Neural cell (in vitro differentiated cells): ENCODE measurements around the gene PARD3B. TPM values are rescaled to one million over a fixed set of nuclear protein-coding genes. Genes with fewer than 3 reads are reported as not detected.

ENCODE experiments used
- H2AFZ ChIP-seq: fragments of 200-600, 300-800 bp; sonication (generic), shearing (Covaris generic); 2 replicates; pipeline ENCODE4 v1.6.0; 2014; ENCODE audit warnings: low read depth, mild to moderate bottlenecking, antibody characterized with exemption, low read length, moderate library complexity
- H3F3A ChIP-seq: fragments of 200-600 bp; shearing (Covaris generic); 2 replicates; pipeline ENCODE4 v1.6.1; 2016; ENCODE audit warnings: mild to moderate bottlenecking, moderate library complexity, mixed read lengths, antibody characterized with exemption, low read length; ENCODE audit not compliant: insufficient read depth, poor library complexity, severe bottlenecking
- H3K27ac ChIP-seq: fragments of 200-600, 300-800 bp; sonication (generic), shearing (Covaris generic); 2 replicates; pipeline ENCODE4 v1.5.1; 2014; ENCODE audit warnings: mild to moderate bottlenecking, low read length, moderate library complexity
- H3K27me3 ChIP-seq: fragments of 300-800, 200-600 bp; sonication (generic), shearing (Covaris generic); 2 replicates; pipeline ENCODE4 v1.6.0; 2014; ENCODE audit warnings: mild to moderate bottlenecking, low read depth, low read length, moderate library complexity; ENCODE audit not compliant: insufficient read depth
- H3K36me3 ChIP-seq: fragments of 300-800, 200-600 bp; sonication (generic), shearing (Covaris generic); 2 replicates; pipeline ENCODE4 v1.5.1; 2014; ENCODE audit warnings: mild to moderate bottlenecking, antibody characterized with exemption, low read length, moderate library complexity; ENCODE audit not compliant: insufficient read depth
- H3K4me2 ChIP-seq: fragments of 300-800, 200-600 bp; sonication (generic), shearing (Covaris generic); 2 replicates; pipeline ENCODE4 v1.6.0; 2014; ENCODE audit warnings: mild to moderate bottlenecking, low read length
- H3K4me3 ChIP-seq: fragments of 300-800, 200-600 bp; sonication (generic), shearing (Covaris generic); 2 replicates; pipeline ENCODE4 v1.5.1; 2014; ENCODE audit warnings: mild to moderate bottlenecking, low read length, moderate library complexity
- H3K79me2 ChIP-seq: fragments of 200-600 bp; shearing (Covaris generic); replicated peaks from 2 replicates; pipeline ENCODE4 v1.6.0; 2014; ENCODE audit warnings: mild to moderate bottlenecking, low read length, moderate library complexity; ENCODE audit not compliant: insufficient read depth
- H3K9ac ChIP-seq: fragments of 300-800, 200-600 bp; sonication (generic), shearing (Covaris generic); 2 replicates; pipeline ENCODE4 v1.6.1; 2016; ENCODE audit warnings: mild to moderate bottlenecking, low read length, mixed read lengths
- H3K9me2 ChIP-seq: fragments of 200-600 bp; shearing (Covaris generic); 2 replicates; pipeline ENCODE4 v1.6.1; 2016; ENCODE audit warnings: mild to moderate bottlenecking, low read length, mixed read lengths; ENCODE audit not compliant: insufficient read depth
- H3K9me3 ChIP-seq: fragments of 200-600, 300-800 bp; sonication (generic), shearing (Covaris generic); 2 replicates; pipeline ENCODE4 v1.6.1; 2016; ENCODE audit warnings: mild to moderate bottlenecking, mixed run types, low read length, moderate library complexity, mixed read lengths
- H4K20me1 ChIP-seq: fragments of 200-600 bp; shearing (Covaris generic); 2 replicates; pipeline ENCODE4 v1.6.1; 2016; ENCODE audit warnings: mild to moderate bottlenecking, mixed run types; ENCODE audit not compliant: insufficient read depth
- EP300 ChIP-seq: fragments of 450-650 bp; conservative IDR thresholded peaks from 2 replicates; pipeline ENCODE4 v1.6.1; 2014; ENCODE audit warnings: antibody characterized with exemption, mild to moderate bottlenecking, moderate library complexity; ENCODE audit not compliant: poor library complexity, severe bottlenecking
- EZH2 ChIP-seq: fragments of 200-600, 300-800 bp; shearing (Covaris generic), sonication (generic); IDR thresholded peaks from 2 replicates; pipeline ENCODE4 v1.6.1; 2014; ENCODE audit warnings: antibody characterized with exemption, low read length, borderline replicate concordance, mild to moderate bottlenecking; ENCODE audit not compliant: insufficient read depth, poor library complexity, severe bottlenecking
- MXI1 ChIP-seq: fragments of 450-650 bp; conservative IDR thresholded peaks from 2 replicates; pipeline ENCODE4 v1.6.1; 2014; ENCODE audit warnings: antibody characterized with exemption, mild to moderate bottlenecking; ENCODE audit not compliant: poor library complexity, severe bottlenecking
- POLR2AphosphoS5 ChIP-seq: IDR thresholded peaks from 2 replicates; pipeline ENCODE4 v1.6.1; 2012
- RAD21 ChIP-seq: fragments of 450-650 bp; conservative IDR thresholded peaks from 2 replicates; pipeline ENCODE4 v1.6.1; 2014; ENCODE audit warnings: antibody characterized with exemption, mild to moderate bottlenecking, moderate library complexity
- SMC3 ChIP-seq: fragments of 450-650 bp; conservative IDR thresholded peaks from 2 replicates; pipeline ENCODE4 v1.6.1; 2014; ENCODE audit warnings: antibody characterized with exemption, mild to moderate bottlenecking, moderate library complexity; ENCODE audit not compliant: poor library complexity
- TAF1 ChIP-seq: IDR thresholded peaks from 2 replicates; pipeline ENCODE4 v1.6.1; 2012; ENCODE audit warnings: low read depth
- polyA plus RNA-seq: library from polyadenylated mRNA; depleted of rRNA; stranded (reverse); fragments of >200 nt; gene quantifications from 2 replicates; pipeline ENCODE4 v1.2.3, GENCODE V29; 2014
- TF ChIP-seq, protein P1 (sequence below): IDR thresholded peaks from 2 replicates; pipeline ENCODE4 v1.6.1; 2012; ENCODE audit warnings: borderline replicate concordance
- TF ChIP-seq, protein P2 (sequence below): fragments of 450-650 bp; IDR thresholded peaks from 2 replicates; pipeline ENCODE4 v1.5.1; 2014; ENCODE audit warnings: antibody characterized with exemption, mild to moderate bottlenecking, moderate library complexity; ENCODE audit not compliant: poor library complexity, severe bottlenecking

PARD3B gene
- polyA plus RNA-seq, 1 donor from 2014 or later: 0.54 TPM

DNA sequence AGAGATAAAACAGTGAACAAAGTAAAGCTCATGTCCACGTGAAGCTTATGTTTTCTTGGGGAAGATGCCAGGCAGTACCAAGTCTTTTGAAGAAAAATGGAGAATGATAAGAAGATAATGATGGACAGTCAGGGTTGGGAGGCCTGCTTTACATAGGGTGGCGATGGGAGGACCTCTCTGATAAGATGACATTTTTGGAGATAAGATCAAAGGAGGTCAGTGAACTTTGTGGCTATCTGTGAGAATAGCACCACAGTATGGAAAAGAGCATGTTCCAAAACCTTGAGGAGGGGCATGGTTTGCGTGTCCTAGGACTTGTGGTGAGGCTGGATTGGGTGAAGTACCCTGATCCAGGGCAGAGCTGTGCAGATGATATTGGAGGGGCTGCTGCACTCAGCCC lies 675.3 kb downstream of the PARD3B start:
- Histone ChIP-seq H2AFZ (no peak overlapping the region), H4K20me1 (no peaks in the 10 kb centered on the region), H3K4me2 (no peak overlapping the region), H3K4me3 (no peak overlapping the region), H3F3A (no peaks in the 10 kb centered on the region), H3K9me2 (no peaks in the 10 kb centered on the region), H3K79me2 (no peaks in the 10 kb centered on the region), H3K27ac (no peak overlapping the region), H3K9ac (no peak overlapping the region), H3K9me3 (no peaks in the 10 kb centered on the region), H3K27me3 (no peaks in the 10 kb centered on the region), H3K36me3 (no peaks in the 10 kb centered on the region)
- TF ChIP-seq, protein P1, sequence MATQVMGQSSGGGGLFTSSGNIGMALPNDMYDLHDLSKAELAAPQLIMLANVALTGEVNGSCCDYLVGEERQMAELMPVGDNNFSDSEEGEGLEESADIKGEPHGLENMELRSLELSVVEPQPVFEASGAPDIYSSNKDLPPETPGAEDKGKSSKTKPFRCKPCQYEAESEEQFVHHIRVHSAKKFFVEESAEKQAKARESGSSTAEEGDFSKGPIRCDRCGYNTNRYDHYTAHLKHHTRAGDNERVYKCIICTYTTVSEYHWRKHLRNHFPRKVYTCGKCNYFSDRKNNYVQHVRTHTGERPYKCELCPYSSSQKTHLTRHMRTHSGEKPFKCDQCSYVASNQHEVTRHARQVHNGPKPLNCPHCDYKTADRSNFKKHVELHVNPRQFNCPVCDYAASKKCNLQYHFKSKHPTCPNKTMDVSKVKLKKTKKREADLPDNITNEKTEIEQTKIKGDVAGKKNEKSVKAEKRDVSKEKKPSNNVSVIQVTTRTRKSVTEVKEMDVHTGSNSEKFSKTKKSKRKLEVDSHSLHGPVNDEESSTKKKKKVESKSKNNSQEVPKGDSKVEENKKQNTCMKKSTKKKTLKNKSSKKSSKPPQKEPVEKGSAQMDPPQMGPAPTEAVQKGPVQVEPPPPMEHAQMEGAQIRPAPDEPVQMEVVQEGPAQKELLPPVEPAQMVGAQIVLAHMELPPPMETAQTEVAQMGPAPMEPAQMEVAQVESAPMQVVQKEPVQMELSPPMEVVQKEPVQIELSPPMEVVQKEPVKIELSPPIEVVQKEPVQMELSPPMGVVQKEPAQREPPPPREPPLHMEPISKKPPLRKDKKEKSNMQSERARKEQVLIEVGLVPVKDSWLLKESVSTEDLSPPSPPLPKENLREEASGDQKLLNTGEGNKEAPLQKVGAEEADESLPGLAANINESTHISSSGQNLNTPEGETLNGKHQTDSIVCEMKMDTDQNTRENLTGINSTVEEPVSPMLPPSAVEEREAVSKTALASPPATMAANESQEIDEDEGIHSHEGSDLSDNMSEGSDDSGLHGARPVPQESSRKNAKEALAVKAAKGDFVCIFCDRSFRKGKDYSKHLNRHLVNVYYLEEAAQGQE: no peak
- no peak for TF ChIP-seq TAF1
- no peak for TF ChIP-seq POLR2AphosphoS5
- no peak for TF ChIP-seq SMC3
- TF ChIP-seq EP300: no peak
- TF ChIP-seq, protein P2, sequence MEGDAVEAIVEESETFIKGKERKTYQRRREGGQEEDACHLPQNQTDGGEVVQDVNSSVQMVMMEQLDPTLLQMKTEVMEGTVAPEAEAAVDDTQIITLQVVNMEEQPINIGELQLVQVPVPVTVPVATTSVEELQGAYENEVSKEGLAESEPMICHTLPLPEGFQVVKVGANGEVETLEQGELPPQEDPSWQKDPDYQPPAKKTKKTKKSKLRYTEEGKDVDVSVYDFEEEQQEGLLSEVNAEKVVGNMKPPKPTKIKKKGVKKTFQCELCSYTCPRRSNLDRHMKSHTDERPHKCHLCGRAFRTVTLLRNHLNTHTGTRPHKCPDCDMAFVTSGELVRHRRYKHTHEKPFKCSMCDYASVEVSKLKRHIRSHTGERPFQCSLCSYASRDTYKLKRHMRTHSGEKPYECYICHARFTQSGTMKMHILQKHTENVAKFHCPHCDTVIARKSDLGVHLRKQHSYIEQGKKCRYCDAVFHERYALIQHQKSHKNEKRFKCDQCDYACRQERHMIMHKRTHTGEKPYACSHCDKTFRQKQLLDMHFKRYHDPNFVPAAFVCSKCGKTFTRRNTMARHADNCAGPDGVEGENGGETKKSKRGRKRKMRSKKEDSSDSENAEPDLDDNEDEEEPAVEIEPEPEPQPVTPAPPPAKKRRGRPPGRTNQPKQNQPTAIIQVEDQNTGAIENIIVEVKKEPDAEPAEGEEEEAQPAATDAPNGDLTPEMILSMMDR: no peak
- TF ChIP-seq RAD21: no peak
- no peak for TF ChIP-seq MXI1
- TF ChIP-seq EZH2: no peak

DNA sequence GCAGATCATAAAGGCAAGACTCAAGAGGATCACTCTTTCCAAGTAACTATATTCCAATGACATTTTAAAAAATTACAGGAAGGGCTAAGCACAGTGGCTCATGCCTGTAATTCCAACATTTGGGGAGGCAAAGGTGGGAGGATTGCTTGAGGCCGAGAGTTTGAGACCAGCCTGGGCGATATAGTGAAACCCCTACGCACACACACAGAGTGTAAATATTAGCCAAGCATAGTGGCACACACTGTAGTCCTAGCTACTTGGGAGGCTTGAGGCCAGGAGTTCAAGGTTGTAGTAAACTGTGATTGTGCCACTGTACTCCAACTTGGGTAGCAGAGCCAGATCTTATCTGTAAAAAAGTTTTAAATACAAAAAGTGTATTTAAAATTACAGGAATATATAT lies 686.8 kb downstream of the PARD3B start:
- no peak for TF ChIP-seq TAF1
- TF ChIP-seq MXI1: no peak
- Histone ChIP-seq H3K4me2 (no peak overlapping the region), H3K9me3 (no peaks in the 10 kb centered on the region), H3K9me2 (no peaks in the 10 kb centered on the region), H3K36me3 (no peaks in the 10 kb centered on the region), H4K20me1 (no peaks in the 10 kb centered on the region), H3F3A (no peaks in the 10 kb centered on the region), H3K27me3 (no peaks in the 10 kb centered on the region), H3K79me2 (no peaks in the 10 kb centered on the region), H3K9ac (no peak overlapping the region), H3K4me3 (no peak overlapping the region), H2AFZ (no peak overlapping the region), H3K27ac (no peak overlapping the region)

DNA sequence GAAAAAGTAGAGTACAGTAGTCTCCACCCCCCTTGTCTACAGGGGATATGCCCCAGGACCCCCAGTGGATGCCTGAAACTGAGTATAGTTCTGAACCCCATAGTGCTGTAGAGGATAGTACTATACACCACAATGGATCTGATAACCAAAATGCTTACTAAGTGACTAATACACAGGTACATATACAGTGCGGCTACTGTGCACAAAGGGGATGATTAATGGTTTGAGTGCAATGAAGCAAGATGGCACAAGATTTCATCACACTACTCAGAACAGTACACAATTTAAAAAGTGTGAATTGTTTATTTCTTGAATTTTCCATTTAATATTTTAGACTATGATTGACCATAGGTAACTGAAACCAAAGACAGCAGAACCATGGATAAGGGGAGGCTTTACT lies 690.2 kb downstream of the PARD3B start:
- Histone ChIP-seq H3K9me2 (no peaks in the 10 kb centered on the region), H2AFZ (no peak overlapping the region), H3K79me2 (no peaks in the 10 kb centered on the region), H3K4me2 (no peak overlapping the region), H3K27me3 (no peaks in the 10 kb centered on the region), H3K27ac (no peak overlapping the region), H3K9ac (no peak overlapping the region), H3K4me3 (no peak overlapping the region), H3K36me3 (no peaks in the 10 kb centered on the region), H3K9me3 (no peaks in the 10 kb centered on the region), H3F3A (no peaks in the 10 kb centered on the region), H4K20me1 (no peaks in the 10 kb centered on the region)
- TF ChIP-seq EZH2 (no peak), TAF1 (no peak), EP300 (no peak), RAD21 (no peak), MXI1 (no peak), SMC3 (no peak), POLR2AphosphoS5 (no peak)
- TF ChIP-seq, protein P2: no peak
- TF ChIP-seq, protein P1: no peak
